ENCODE results near the gene PARVG.

PARVG gene, protein sequence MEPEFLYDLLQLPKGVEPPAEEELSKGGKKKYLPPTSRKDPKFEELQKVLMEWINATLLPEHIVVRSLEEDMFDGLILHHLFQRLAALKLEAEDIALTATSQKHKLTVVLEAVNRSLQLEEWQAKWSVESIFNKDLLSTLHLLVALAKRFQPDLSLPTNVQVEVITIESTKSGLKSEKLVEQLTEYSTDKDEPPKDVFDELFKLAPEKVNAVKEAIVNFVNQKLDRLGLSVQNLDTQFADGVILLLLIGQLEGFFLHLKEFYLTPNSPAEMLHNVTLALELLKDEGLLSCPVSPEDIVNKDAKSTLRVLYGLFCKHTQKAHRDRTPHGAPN

DNA sequence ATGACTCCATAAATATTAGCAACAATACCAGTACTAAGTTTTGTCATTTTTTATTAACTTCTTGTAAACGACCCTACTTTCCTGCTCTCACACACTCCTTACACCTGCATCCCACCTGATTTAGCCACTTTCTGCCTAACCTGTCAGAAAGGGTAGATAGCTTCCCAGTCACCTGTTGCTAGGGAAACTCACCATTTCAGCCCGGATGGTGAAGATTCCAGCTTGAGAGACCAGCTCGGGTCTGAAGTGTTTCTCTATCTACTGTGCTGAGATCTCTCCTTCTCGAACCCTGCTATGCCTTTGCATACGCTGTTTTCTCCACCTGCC is at the start of gene PARVG:
Gene PARVG (plus strand): TSS at position 220 of the 327 bp plus-strand sequence. CDS start 2,405 bp downstream, outside the sequence.
- no peak for DNase-seq

GRCh38 chr22:44131412-44131811 is 49.3 kb upstream of the PARVG start:
- DNase-seq, result no peak

DNA sequence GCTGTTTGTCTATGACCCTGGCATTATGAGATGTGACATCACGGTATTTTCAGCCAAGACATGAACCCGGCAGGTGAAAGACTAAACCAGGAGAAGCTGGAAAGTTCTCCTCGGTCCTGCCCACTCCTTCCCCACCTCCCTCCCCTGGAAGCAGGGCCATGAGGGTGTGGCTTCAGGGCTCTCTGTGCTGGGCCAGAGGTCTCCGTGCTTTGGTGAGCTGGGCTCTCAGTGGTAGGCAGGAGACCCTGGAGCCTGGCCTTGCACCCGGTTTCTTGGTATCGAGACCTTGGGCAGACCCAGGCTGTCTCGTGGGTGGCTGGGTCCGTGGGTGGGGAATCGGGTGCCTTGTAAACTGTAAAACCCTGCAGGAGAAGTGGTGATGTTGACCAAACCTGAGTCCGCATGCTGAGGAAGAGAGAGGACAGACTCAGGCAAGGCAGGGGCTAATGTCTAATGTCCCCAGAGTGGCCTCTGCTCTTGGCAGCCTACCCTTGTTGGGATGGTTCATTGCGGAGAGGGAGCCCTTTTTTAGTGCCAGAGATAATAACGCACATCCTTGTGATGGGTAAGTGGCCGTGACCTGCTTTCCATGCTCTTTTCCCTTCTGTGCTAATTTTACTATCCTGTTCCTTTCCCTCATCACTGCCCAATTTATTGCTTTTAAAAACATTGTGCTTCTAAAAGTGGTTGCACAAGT is 48.6 kb upstream of the PARVG start:
- DNase-seq, result no peak

DNA sequence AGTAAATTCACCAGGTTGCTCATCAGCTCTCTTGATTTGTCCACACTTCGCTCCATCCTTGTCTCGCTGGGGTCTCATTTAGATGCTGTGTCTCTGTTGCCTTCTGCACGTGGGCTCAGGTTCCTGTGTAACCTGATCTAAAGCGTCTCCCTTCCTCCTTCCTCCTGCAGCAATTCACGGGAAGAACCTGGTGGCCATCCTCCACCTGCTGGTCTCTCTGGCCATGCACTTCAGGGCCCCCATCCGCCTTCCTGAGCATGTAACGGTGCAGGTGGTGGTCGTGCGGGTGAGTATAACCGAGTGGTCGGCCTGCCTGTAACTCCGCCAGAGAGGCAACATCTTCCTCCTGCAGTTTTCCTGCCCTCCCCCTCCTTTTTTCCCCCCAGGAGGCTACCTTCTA is 48.0 kb upstream of the PARVG start:
- DNase-seq, result no peak

- peak in 1 of 58 donors; percentile 60 for DNase-seq
Measured at GRCh38 chr22:44133161-44133560, 47.6 kb upstream of the PARVG start.

DNA sequence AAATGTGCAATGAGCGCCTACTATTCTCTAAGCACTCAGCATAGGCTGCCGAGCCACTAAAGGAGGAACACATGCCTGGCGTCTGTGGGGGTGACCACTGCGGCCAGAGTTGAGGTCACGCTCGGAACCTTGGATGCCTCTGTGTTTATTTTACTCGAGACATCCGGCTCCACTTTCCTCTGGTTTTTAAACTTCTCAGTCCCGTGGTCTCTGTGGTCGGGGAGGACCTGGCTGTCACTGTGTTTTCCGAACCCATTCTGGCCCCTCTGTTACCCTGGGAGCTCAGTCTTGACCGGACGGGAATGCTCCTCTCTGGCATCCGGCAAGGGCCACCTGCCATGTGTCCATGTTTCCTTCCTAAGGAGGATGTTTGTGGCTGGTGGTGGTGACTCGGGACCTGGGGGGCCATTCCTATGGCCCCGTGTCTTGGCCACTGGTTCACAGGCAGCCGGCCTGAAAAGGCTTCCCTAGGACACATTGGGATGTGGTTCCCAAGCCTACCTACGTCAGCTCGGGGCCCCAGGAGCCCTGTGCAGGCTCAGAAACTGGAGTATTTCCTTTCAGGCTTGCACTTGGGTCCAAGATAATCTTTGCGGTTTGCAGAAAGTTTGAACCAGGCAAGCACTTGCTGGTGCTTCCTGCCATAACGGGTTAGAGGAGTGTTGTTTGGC is 46.7 kb upstream of the PARVG start:
- peak in 8 of 58 donors; percentile 10 to 76 (median 36) for DNase-seq

- DNase-seq, result no peak
Measured at GRCh38 chr22:44136112-44136511, 44.6 kb upstream of the PARVG start.

GRCh38 chr22:44136786-44137185 is 43.9 kb upstream of the PARVG start:
- DNase-seq, result no peak

GRCh38 chr22:44137415-44137814 is 43.3 kb upstream of the PARVG start:
- DNase-seq, result no peak

DNA sequence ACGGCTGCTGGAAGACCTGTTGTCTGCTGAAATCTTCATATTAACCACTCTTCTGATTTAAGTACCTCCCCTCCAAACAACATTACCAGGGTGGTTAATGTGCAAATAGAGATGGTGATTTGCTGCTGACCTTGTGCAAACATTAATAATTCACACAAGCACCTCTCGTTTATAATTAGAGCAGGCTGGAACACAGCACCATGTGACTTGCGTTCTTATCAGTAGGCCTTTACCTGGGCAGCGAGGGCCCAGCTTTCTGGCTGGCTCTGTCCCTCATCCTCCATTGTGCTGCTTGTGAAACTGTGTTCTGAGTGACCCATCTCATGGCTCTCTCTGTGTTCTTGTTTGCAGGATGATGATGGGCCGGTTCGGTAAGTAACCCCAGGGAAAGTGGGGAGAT is 41.0 kb upstream of the PARVG start:
- DNase-seq, result no peak

DNA sequence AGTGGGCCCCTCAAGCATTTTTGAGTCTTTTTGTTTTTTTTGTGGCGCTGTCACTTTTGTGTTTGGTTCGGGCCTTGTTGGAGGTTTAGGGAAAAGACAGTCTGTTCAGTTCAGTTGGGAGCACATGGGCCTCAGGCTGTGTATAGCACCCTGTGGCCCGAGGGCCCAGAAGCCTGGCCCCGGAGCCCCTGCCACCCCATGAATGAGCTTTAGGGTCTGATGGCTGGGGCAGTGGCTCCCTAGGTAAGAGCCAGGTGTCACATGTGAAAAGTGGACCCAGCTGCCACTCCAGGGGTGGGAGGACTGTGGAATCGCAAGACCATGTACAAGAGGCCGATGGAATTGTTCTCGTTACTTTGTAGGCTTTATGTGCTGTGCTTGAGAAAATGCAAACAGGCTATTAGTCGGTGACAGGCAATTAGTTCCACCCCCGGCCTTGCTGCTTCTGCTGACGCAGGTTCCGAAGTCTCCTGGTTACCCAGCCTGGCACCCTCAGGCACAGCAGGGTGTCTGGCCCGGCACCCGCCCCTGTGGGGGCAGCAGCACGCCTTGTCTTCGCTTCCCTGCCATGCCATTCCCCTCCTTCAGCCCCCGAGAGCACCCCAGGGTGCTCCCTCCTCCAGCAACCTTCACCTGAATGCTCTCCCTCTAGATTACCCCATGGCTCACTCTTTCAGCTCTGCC is 38.2 kb upstream of the PARVG start:
- DNase-seq, result peak in 1 of 58 donors; percentile 31

DNA sequence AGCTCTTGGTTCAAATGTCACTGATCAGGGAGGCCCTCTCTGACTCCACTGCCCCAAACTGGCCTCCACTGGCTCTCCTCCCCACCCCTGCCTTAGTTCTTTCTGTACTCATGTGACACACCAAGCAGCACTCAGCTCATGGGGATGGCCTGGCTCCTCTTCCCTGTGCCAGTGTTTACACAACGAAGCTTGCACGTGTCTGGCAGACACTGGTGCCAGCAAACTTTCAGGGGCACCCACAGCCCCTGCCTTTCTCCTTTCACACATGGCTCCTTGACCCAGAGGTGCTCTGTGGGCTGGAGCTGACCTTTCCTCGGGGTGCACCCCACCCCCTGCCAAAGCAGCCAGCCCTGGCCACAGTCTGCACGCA is 37.6 kb upstream of the PARVG start:
- no peak for DNase-seq

GRCh38 chr22:44143579-44143978 is 37.1 kb upstream of the PARVG start:
- DNase-seq, result no peak

DNA sequence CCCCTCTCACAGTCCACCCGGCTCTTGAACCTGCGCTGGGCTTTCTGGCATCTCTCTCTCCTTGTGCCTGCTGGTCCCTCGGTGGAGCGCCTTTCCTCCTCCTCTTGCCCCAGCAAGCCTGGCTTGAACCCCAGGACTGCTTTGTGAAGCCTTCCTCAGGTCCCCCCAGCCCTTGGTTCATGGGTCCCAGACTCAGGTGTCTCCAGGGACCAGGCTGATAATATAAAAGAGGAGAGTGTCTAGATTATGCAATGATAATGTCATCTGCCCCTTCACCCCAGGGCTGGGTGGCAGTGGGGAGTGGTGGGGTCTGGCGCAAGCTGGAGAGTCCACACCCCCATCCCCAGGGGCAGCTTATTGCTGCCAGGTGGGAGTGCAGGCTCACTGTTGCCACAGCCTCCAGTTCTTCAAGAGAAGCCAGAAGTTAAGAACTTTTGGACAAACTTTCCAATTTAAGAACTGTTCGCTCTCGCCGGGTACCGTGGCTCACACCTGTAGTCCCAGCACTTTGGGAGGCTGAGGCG is 36.6 kb upstream of the PARVG start:
- DNase-seq, result no peak

- no peak for DNase-seq
Measured at GRCh38 chr22:44145544-44145943, 35.2 kb upstream of the PARVG start.

GRCh38 chr22:44146088-44146861 is 34.5 kb upstream of the PARVG start:
- DNase-seq, result no peak

DNA sequence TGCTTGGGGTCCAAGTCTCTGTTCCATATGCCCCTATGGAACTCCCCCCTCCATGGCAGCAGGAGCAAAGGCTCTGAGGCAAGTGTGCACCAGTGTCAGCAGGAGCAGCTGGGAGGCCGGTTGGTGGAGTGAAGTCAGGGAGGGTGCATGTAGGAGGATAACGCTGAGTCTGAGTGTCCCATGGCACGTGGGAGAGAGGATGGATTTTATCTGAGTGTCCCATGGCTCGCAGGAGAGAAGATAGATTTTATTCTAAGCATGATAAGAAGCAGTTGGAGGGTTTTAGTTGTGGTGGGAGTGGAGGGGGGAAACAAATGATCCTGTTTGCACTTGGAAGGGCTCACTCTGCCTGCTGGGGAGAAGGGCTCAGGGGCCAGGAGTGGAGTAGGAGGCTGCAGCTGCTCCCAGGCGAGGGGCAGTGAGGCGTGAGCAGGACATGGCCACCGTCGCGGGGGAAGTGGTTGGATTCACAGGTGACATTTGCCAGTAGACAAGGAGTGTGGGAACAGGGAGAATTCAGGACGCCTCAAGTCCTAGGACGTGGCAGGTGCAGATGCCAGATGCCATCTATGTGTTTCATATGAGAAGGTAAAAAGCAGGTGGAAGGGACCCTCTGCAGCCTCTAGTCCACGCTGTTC is 33.6 kb upstream of the PARVG start:
- DNase-seq, result no peak

DNA sequence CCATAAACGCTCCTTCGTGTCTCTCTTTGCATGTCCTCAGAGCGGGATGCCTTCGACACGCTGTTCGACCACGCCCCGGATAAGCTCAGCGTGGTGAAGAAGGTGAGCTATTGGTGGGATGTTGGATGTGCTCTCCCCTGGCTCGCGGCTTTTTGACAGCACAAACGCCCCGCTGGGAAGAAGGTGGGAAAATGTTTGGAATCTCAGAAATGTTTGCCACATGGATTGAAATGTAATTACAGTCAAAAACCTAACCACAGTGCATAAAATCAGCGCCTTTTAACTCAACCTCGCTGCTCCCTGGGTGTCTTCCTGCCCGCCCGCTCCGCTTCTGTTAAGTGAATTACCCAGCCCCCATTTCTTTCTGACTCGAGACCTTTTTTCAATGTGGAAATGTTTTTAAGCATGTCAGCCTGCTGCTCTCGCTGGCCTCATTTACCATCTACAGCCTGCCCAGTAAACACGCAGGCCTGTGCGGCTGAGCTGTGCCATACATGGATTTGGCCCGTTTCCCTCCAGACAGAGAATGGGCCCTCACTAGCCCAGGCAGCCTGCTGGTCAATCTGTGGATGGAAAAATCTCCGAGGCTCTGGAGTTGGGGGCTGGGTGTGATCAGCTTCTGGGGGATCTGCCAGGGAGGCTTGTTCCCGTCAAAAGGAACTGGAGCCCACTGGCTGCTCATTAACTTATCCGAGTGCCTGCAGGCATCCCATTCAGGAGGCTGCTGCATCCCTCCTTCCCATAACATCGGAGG is 32.7 kb upstream of the PARVG start:
- DNase-seq, result no peak

- no peak for DNase-seq
Measured at GRCh38 chr22:44151676-44152075, 29.0 kb upstream of the PARVG start.

DNA sequence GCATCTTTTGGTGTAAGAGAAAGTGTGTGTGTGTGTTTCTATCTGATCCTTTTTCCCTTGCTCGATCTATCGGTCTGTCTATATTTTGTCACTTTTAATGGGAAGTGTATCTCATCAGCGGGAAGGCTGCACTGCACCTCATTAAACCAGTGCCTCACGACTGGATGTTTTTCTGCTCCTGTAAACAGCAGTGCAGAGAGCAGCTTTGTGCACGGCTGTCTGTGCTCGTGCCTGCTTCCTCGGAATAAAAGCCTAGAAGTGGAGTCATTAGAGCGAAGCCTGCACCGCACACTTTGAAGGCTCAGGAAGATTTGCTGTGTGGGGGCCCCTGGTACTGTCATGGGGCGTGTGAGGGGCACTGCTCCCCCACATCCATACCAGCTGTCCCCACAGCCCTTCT is 27.0 kb upstream of the PARVG start:
- DNase-seq, result no peak

All from anterior cingulate cortex (tissue), 58 donors.